ENCODE results near the gene HOXB3.

The HOXB3 gene

DNA sequence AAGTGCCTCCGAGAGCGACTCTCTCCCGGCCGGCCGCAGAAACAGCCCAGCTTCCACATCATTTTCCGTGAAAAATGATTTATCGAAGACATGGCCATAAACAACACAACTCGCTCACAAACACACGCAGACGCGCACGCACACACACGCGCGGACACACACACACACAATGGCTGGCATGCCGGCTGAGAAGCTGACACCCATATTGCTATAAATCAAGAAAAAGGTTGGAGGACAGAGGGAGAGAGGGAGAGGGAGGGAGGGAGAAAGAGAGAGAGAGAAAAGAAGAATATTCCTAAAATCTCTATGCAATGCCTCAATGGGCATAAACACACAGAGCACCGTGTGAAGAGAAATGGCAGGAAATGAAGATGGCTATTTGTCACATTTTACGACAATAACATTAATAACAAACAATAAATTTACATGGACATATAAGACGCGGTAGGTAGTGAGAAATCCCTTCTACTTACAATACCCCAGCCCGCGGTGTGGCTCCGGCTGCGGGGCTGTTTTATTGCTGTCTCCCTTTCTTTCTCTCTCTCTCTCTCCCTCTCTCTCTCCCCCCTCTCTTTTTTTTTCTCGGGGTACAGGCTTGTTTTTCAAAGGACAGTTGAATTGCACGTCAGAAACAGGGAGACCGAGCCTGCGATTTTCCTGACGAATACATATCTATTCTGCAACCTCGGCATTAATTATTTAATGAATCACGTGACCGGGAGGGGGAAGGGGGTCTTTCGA lies 21.4 kb downstream of the HOXB3 start:
- DNase-seq = no peak

DNA sequence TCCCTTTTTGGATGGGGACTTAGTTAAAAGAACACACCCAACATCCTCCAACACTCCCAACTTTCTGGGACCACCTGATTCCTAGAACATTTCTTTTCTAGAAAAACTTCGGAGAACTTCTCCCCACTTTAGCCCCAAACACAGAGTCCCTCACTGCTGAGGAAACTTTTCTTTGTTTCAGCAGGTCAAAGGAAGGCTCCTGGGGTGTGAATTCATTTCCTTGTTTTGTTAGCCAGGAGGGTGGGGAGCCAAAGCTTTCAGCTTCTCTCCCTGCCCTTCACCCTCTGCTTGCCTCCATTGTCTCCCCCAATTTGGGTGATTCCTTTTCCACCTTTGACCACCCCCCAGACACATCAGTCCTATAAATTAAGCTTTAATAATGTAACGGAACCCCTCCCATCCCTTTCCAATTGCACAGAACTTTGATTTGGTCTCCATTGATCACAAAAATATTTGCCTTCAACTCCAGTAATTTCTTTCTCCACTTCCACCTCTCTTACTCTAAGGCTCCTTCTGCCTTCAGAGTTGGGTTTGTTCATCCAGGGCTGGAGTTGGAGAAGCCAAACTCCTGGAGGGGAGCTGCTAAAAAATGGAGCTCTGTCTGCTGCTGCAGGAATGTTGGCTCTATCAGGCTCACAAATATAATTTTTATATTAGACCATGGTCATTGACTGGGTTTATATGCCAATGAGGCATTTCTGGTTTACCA lies 22.2 kb downstream of the HOXB3 start:
- no peak for DNase-seq

DNA sequence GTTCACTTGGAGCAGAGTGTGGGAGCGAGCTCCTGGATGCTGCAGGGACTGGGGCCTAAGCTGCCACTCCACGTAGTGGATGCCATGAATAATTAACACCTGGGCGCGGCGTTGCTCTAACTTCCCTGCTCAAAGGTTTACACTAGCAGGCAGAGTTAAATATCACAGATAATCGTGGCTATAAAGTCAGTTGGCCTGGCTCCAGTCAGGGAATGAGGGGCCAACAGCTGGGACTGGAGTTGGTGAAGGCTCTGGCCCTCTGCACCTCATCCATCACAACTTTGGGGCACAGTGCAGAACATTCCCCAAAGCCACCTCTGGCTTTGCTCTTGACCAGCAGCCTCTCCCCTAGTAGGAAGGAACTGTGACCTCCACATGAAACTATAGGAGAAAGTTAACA lies 22.8 kb downstream of the HOXB3 start:
- no peak for DNase-seq

DNA sequence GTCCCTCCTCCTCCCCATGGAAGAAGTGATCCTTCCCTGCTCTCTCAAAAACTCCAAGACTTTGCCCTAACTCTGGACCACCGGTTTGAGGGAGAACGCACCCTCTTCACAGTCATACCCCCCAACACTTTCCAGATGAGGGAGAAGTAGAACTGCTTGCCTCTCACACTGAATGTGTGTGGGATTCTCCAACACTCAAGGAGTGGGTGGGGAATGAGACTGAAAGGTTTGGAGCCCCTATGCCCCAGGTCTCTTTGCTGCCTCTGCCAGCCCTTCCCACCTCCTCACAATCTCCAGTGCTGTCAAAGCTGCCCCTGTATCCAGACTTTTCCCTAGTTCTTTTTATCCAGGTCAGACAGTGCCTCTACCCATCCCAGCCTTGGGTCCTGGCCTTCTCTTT lies 23.3 kb downstream of the HOXB3 start:
- DNase-seq = no peak

DNA sequence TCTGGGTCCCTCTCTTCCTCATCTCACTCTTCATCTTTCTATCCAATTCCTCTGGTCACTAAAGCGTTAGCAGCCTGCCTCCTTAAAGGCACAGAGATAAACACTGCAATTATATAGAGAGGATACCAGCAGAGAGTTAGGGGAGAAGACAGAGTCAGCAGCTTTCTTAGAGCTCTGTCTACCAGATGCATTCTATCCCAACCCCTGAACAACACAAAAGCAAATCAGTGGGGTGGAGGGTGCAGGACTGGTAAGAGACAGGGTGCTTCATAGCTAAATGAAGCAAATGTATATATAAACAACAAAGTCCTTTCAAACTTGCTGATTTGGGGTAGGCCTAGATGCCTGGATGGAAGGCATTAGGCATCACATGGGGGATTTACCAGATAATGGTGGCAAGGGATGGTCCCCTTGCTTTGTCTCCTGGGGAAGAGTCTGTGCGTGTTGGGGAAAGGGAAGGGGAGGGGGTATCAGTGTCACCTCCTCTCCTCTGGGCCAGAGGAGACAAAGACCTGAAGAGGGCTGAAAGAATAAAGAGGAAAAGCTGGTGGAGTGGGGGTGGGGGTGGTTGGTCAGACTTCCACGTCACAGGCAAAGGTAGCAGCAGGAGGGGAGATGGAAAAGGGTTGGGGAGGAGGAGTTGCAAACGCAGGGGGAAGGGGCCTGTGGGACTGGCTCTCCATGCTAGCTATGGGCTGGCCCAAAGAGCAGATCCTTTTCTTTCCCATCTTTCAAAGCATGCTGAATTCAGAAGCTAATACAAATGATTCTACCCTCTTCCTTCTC lies 23.9 kb downstream of the HOXB3 start:
- DNase-seq = no peak

DNA sequence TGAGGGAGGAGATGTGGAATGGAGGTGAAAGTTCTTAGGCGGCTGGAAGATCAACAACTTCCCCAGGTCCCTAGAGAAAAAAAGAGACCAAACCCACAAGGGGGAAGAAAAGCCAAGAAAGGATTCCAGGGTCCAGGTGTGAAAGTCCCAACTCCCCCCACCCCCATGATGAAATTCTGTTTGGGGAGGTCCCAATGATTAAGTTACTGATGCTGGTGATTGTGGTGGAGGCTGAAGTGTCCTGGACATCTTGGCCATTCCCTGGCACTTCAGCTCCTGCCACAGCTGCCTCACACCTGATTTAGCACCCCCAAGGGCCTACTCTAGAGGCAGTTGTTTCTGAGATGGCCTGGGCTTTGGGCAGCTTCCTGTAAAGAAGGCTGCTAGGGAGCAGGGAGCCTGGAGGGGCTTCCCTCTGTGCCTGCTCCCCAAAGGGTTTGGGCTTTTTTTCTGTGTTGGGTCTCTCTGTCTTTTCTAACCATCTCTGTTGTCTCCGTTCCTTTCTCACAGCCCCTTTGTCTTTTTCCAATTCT lies 25.0 kb downstream of the HOXB3 start:
- DNase-seq = no peak

DNA sequence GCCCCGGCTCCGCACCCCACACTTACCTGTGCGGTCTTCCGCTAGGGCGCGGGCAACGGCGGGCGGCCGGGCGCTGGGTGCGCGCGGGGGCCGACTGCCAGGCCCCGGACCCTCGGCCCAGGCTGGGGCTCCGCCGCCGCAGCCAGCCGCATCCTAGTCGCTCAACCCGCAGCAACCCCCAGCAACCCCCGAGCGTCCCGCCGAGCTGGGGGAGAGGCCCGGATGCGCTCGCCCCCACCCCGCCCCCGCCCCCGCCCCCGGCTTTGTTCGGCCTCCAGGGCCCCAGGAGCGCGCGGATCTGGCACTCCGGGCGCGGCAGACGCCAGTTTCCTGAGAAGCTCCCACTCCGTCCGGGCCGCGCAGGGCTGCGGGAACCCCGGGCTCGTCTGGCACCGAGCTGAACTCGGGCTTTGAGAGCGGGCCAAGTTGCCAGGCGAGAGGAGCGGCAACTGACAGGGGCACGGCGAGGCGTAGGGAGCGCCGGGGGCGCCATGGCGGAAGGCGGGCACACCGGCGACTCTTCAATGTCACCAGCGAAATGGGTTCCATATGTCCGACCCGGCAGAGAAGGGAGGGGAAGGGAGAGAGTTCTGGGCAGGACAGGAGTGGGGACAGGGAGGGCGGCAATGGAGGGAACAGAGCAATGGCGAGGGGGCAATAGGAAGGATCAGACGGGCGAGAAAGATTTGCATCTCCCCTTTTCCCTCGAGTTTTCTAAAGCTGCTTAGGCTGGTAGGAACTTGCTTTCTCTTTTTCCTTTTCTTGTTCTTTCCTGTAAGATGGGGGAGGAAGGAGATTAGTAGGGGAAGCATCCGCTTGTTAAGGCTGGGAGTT lies 25.6 kb downstream of the HOXB3 start:
- peak in 1 of 2 experiments; percentile 48 for DNase-seq

DNA sequence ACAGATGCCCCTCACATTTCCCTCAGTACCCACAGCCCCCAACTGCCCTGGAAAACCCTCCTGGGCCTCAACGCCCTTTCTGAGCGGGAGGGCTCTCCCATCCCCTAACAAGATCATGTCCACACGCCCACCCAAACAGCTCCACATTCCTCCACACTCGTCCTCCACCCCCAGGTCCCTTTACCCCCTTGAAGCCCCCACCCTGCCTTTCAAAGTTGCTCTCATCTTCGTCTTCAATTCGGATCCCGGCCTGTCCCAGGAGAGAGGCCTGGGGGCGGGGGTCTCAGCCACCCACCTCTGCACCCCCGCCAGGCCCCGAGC lies 26.2 kb downstream of the HOXB3 start:
- DNase-seq = no peak

DNA sequence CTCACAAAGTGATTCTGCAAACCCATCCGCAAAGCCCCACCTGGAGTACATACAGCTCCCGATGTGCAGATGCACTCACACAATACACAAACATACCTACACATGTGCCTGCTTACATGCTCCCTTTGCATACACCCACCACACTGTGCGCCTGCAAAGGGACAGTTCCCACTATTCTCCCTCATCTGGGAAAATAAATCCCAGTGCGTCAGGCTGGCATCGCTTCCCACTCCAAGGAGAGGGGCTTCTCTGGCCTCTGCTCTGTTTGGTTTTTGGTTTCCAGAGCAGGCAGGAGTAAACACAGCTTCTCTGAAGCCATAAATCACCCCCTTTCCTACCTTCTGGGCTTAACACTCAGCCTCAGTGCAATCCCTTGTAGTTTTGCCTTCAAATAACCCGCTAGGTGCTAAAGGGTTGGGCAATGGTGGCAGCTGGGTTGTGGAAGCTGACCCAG lies 26.6 kb downstream of the HOXB3 start:
- no peak for DNase-seq

DNA sequence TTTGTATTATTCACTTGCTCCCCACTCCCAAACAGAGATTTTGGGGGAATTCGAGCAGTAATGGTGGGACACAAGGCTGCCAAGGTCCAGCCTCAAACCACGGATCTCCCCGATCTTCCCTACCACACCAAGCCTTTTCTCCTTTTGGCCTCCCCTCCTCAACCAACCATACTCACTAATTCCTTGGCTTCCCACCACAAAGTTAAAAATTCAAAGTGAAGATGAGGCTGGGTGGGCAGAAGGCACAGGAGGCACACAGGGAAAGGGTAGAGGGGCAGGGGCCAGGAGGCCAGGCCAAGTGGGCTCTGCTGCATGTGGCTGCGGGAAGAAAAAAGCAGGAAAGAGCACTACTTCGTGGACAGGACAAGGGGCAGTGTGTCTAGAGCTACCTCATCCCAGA lies 27.1 kb downstream of the HOXB3 start:
- DNase-seq = no peak

DNA sequence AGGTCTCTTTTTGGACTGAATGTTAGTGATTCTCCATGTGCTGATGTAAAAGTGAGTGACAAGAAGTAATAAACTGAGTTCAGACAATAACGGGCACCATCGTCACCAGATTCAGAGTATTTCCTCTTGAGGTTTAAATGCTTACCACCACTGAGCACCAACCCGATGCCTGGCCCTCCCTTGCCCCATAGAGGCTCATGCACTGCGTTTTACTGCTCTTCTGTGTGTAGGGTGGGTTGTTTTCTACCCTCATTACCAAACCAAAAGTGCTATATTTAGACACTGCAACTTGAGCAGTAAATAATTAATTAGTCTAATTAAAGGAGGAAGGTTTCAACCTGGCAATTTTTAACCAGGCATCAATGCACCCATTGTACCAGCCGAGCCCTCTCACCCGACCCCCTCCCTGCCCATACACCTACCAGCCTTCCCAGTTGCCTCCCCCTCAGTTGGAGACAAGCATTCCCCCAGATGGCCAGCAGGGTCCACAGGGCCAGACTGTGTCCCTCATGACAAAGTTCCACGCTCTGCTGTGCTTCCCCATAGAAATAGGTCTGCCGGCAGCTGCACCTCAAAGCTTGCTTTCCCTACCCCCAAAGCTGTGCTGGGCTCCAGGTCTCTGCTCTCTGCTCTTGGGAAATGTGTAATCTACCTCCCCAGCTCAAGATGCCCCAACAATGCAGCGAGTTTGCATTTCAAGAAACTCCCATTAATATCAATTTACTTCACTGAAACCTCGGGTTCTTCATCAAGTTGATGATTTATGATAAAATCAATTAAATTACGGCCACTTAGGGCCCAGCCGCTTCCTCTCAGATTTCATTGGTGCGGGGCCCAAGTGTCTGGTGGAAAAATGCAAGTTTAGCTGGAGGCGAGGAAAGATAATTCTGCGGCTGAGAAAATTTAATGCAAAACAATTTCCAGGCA lies 27.9 kb downstream of the HOXB3 start:
- DNase-seq = no peak

DNA sequence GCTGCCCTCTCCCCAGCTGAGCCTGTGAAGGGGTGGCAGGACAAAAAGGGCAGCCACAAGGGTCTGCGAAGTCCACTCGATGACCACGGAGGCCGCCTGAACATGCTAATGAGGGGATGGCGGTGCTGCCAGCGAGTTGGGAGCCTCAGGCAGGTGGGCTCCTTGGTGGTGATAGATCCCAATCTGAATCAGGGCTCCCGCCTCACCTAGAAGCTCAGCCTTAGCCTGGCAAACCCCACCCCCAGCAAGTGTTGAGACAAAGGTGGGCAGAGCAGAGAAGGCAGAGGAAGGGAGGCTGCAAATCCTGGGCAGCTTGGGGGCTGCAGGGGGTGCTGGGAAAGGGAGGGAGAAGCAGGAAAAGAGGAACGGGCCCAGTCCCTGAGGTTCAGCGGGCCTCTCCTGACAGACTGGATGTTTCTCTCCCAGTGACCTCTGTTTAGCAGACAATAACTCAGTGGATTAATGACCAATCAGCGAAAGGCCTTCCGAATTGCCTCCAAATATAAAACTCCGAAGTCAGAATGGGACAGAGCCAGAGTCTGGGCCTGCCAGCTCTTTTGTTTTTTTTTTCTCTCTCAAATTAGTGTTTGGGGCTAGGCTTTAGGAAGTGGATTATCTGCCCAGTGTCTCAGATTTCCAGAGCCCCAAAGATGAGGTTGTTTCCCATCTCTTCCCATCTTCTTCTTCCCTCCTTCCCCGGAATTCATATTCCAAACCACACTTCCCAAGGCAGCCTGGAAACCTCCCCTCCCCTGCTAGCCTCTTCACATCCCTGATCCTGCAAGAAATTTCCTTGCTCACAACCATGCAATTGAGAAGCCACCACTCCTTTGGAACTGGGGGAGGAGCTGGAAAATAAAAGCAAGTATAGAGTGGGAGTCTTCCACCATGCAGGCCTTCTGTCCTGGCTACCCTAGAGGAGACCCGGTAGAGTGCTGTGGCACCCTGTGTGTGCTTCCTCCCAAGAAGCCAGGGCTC lies 29.9 kb downstream of the HOXB3 start:
- DNase-seq = no peak

DNA sequence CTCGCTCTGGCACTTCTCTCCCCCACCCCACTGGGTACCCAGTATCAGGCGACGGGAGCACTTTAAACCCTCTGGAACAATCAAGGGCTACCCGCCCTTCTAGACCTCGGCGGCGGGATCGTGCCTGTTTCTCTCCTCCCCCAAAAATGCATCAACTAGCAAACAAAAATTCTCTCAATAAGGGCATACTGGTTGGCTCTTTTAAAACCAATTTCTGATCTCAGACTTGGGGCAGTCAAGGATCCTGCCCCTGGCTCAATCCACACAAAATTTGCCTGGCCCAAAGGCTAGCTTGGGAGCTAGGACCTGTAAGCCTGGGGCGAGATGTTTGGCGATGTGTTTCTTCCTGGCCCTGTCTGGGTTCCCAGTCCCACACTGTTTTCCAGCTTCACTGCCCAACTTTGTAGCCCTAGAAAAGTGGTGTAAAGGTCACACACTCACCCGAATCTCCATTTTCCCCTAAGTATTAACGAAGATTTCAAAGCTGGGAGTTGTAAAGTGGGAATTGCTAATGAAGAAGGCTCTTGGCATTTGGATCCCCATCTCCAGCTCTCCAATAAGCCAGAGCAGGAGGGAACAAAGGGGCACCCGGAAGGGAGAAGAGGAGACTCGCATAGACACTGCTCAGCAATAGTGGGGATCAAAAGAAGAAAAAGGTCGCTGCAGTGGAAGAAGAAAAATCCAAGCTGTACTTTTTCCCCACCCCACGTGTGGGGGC lies 30.8 kb downstream of the HOXB3 start:
- no peak for DNase-seq

DNA sequence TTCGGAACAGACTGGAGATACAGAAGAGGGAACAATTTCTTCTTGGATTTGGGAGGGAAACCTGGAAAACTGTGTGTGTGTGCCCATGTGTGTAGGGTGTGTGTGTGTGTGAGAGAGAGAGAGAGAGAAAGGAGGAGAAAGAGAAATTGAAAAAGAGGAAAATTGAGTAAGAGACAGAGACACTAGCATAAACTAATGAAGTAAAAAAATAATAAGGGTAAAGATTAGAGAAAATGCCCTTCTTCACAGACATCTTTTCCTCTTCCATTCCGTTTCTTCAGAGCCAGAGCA lies 31.3 kb downstream of the HOXB3 start:
- DNase-seq = no peak

DNA sequence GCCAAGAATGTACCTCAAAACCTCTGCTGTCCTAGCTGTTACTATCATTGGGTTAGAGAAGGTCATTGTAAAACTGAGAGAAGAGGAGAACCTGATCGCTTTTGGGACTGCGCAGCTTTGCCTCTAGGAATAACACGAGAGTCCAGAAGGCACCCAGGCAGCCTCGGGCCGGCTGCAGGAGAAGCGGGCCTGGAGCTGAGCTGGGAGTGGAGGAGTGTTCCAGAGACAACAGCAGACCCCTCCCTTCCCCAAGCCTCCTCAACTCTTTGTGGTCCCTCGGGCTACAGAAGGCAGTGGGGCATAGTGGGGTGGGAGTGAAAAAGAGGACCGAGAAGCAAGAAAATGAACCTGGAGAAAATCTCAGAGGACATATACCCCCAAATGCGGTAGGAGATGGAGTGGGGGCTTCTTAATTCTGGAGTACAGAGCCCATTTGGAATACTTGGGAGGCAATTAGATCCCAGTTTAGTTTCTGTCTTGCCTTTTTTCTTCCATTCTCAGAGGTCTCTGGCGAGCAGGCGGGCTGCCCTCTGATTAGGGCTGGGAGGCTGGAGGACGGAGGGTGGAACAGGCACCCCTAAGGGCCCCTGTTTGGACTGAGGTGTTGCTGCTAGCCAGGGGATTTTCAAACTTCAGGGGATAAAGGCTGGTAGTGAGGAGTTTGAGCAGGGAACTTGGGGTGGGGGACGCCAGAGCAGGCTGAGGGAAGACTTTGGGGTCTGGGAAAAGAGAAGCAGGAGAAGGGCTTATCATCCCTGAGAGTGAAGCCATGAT lies 31.8 kb downstream of the HOXB3 start:
- DNase-seq = no peak

DNA sequence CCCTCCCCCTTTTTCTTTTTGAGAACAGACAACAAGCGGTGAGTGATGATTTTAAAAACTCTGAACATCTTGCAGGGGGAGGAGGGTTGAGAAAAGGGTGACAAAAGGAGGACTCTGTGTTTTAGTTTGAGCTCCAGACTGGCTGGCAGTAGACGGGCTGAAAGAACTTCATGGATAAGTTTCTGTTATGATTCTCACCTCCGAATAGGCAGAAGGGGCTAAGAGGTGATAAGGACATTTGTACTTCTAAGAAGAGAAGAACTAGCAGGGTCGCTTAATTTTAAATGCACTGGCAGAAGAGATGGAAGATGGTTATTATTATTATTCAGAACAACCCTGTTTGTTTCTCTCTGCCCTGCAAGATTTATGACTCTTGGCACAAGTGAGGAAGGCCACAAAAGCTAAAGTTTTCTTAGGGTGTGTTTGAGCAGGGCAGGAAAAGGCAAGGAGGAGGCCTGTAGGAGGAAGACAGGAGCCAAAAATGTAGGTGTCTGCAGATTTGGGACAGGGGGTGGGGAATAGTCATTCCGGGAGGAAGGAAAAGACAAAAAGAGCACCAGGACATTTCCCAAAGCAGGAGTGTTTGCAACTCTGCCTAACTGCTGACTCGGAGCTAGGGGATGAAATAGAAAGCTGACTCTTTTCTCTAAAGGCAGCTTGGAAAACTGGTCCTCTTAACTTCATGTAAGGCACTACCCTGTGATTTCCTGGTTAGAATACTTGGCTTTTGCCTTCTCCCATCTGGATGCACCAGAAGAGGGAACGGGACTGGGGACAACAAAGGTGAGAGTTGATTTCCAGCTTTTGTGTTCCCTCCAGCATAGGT lies 33.3 kb downstream of the HOXB3 start:
- no peak for DNase-seq

DNA sequence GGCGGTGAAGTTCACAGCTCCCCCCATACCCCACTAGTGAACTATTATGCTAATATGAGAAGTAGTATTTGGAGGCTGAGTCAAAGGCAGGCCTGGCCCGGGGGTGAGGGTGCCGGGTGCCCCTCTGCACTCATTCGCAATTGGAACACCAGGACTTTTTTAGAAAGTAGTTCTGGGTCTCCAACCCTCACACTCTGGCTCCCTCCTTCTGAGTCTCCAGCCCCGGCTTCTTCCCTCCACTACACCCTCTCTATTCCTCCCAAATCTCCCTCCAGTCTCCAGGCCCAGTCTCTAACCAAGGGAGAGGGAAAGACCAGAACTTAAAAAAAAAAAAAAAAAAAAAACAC lies 33.8 kb downstream of the HOXB3 start:
- no peak for DNase-seq

Data from NCI-H526 (cell line).